CD14-positive monocyte (primary cell): ENCODE results near the gene E2F2. TPM values are rescaled to one million over a fixed set of nuclear protein-coding genes. Genes with fewer than 3 reads are reported as not detected.
"Not testable (repeated sequence)": the region's sequence is repeated elsewhere in the genome, so short reads cannot be mapped to it uniquely, and the experiment has no call there.

Experiments
- DNase-seq, 3 donors: peaks; one replicate each; pipeline ENCODE4 v3.0.0-alpha.2; 2011 to 2022
- H2AFZ ChIP-seq: 2 replicates; pipeline ENCODE4 v1.6.0; 2012; ENCODE audit warnings: mild to moderate bottlenecking, low read depth, low read length, inconsistent platforms; ENCODE audit not compliant: insufficient read depth, poor library complexity, severe bottlenecking
- H3K27ac ChIP-seq, 2 donors: 1 replicate in 1 of 2; 2 replicates in 1 of 2; pipeline ENCODE4 v1.5.1; 2012 to 2013; ENCODE audit warnings: low read length in 2 of 2, control low read depth in 1 of 2, inconsistent platforms in 1 of 2, low read depth in 1 of 2, mild to moderate bottlenecking in 1 of 2
- H3K27me3 ChIP-seq, 2 donors: one replicate each; pipeline versions ENCODE4 v1.6.0 to v1.6.1; 2011 to 2013; ENCODE audit warnings: low read length in 2 of 2; ENCODE audit not compliant: control insufficient read depth in 2 of 2, insufficient read depth in 2 of 2
- H3K36me3 ChIP-seq, 2 donors: replicated peaks in 1 of 2; 1 replicate in 1 of 2; 2 replicates in 1 of 2; pipeline versions ENCODE4 v1.5.1 to v1.6.1; 2012 to 2013; ENCODE audit warnings: low read length in 2 of 2, control low read depth in 1 of 2, inconsistent platforms in 1 of 2, mild to moderate bottlenecking in 1 of 2; ENCODE audit not compliant: insufficient read depth in 2 of 2, control insufficient read depth in 1 of 2
- H3K4me1 ChIP-seq, 2 donors: 1 replicate in 1 of 2; 2 replicates in 1 of 2; pipeline versions ENCODE4 v1.5.1 to v1.6.1; 2012 to 2013; ENCODE audit warnings: low read length in 2 of 2, control low read depth in 1 of 2, inconsistent platforms in 1 of 2, mild to moderate bottlenecking in 1 of 2, moderate library complexity in 1 of 2; ENCODE audit not compliant: insufficient read depth in 2 of 2, control insufficient read depth in 1 of 2
- H3K4me2 ChIP-seq: replicated peaks from 2 replicates; pipeline ENCODE3; 2012; ENCODE audit warnings: low read length, moderate library complexity, mild to moderate bottlenecking; ENCODE audit not compliant: poor library complexity, severe bottlenecking; ENCODE audit errors: extremely low read depth
- H3K4me3 ChIP-seq, 3 experiments: fragments of 200-600 bp in 1 of 3; sonication (generic) in 1 of 3; replicated peaks in 1 of 3; 1 replicate in 2 of 3; 2 replicates in 1 of 3; pipeline ENCODE4 v1.5.1; 2011 to 2013; ENCODE audit warnings: low read length in 3 of 3, mild to moderate bottlenecking in 3 of 3, control low read depth in 2 of 3, low read depth in 2 of 3, inconsistent platforms in 1 of 3, moderate library complexity in 1 of 3
- H3K79me2 ChIP-seq: 2 replicates; pipeline ENCODE4 v1.6.0; 2012; ENCODE audit warnings: mild to moderate bottlenecking, control low read depth, inconsistent platforms, low read length, moderate library complexity; ENCODE audit not compliant: insufficient read depth
- H3K9ac ChIP-seq: 2 replicates; pipeline ENCODE4 v1.6.0; 2017; ENCODE audit warnings: low read length, mild to moderate bottlenecking; ENCODE audit not compliant: insufficient read depth, poor library complexity, severe bottlenecking
- H3K9me3 ChIP-seq, 2 donors: replicated peaks in 1 of 2; 1 replicate in 1 of 2; 2 replicates in 1 of 2; pipeline versions ENCODE4 v1.5.1 to v1.6.1; 2012 to 2013; ENCODE audit warnings: low read length in 2 of 2, control low read depth in 1 of 2; ENCODE audit not compliant: control insufficient read depth in 1 of 2, insufficient read depth in 1 of 2
- H4K20me1 ChIP-seq: 2 replicates; pipeline ENCODE4 v1.6.0; 2012; ENCODE audit warnings: mild to moderate bottlenecking, low read length, control low read depth, moderate library complexity; ENCODE audit not compliant: insufficient read depth
- H3K27ac Mint-ChIP-seq, 7 donors: one replicate each; pipeline ENCODE4 v1.8.0; 2020; ENCODE audit warnings: mild to moderate bottlenecking in 7 of 7, mixed read lengths in 7 of 7, moderate library complexity in 6 of 7, inconsistent platforms in 2 of 7
- H3K27me3 Mint-ChIP-seq, 3 donors: one replicate each; pipeline ENCODE4 v1.8.0; 2021 to 2022; ENCODE audit warnings: low read depth in 3 of 3, mild to moderate bottlenecking in 3 of 3, mixed read lengths in 3 of 3, moderate library complexity in 3 of 3, inconsistent platforms in 1 of 3
- H3K36me3 Mint-ChIP-seq, 2 donors: one replicate each; pipeline ENCODE4 v1.8.0; 2020; ENCODE audit warnings: mixed read lengths in 2 of 2, inconsistent platforms in 1 of 2, mild to moderate bottlenecking in 1 of 2
- H3K4me1 Mint-ChIP-seq: one replicate; pipeline ENCODE4 v1.8.0; 2020; ENCODE audit warnings: mild to moderate bottlenecking, mixed read lengths
- H3K4me3 Mint-ChIP-seq, 2 donors: one replicate each; pipeline ENCODE4 v1.8.0; 2020; ENCODE audit warnings: mild to moderate bottlenecking in 2 of 2, mixed read lengths in 2 of 2, moderate library complexity in 1 of 2
- H3K9me3 Mint-ChIP-seq, 7 donors: one replicate each; pipeline ENCODE4 v1.8.0; 2020 to 2022; ENCODE audit warnings: mixed read lengths in 7 of 7, mild to moderate bottlenecking in 6 of 7, moderate library complexity in 6 of 7, inconsistent platforms in 2 of 7
- CTCF ChIP-seq: fragments of 200-600 bp; IDR thresholded peaks from one replicate; pipeline ENCODE4 v1.8.0; 2022; ENCODE audit warnings: antibody characterized with exemption, mild to moderate bottlenecking
- WGBS: methylation state at CpG from one replicate; pipeline ENCODE4 v1.1.5; 2013; ENCODE audit warnings: missing lambda C conversion rate; ENCODE audit not compliant: insufficient coverage; 5-methylcytosine and 5-hydroxymethylcytosine counted together
- intact Hi-C, 2 donors: fragments of 100-400 bp; cut with micrococcal nuclease; formaldehyde crosslinking; loops; one replicate each; pipeline versions ENCODE4 v1.15.0 to v1.15.1; 2023
- polyA plus RNA-seq, 3 donors: library from polyadenylated mRNA; depleted of rRNA in 1 of 3; unstranded in 2 of 3; stranded (reverse) in 1 of 3; fragments of 300-500 nt in 2 of 3; fragments of >200 nt in 1 of 3; fragmentation: Illumina TruSeq in 2 of 3; gene quantifications; 1 replicate in 2 of 3; 2 replicates in 1 of 3; pipeline ENCODE4 v1.2.3, GENCODE V29; 2012 to 2021

E2F2 gene
- polyA plus RNA-seq, 3 donors = 0.24 to 4.7 (median 1.8) TPM

GRCh38 chr1:23492776-23493175, 38.3 kb downstream of the E2F2 start:
- H3K4me1 ChIP-seq, H3K27ac Mint-ChIP-seq, H2AFZ ChIP-seq, H4K20me1 ChIP-seq, intact Hi-C loops, H3K4me2 ChIP-seq, H3K27me3 ChIP-seq, H3K9ac ChIP-seq, H3K4me3 ChIP-seq, H3K4me3 Mint-ChIP-seq, H3K9me3 Mint-ChIP-seq, DNase-seq, H3K36me3 ChIP-seq, H3K9me3 ChIP-seq, H3K27ac ChIP-seq, H3K36me3 Mint-ChIP-seq, H3K79me2 ChIP-seq: not testable (repeated sequence)
- Mint-ChIP-seq H3K4me1 (peaks cover 10% of the 10 kb centered on the region), H3K27me3 (peaks cover 27 to 28% (median 28%) of the 10 kb centered on the region in 3 donors)
- WGBS = 94% methylated on average over 2 of the region's 6 CpGs

- Histone ChIP-seq H3K9ac (no peak overlapping the region), H3K9me3 (no peaks in the 10 kb centered on the region), H3K27ac (no peak overlapping the region), H3K4me2 (no peak overlapping the region), H3K79me2 (no peaks in the 10 kb centered on the region), H2AFZ (no peak overlapping the region), H3K4me3 (no peak overlapping the region), H3K4me1 (peaks cover 3% of the 10 kb centered on the region in 2 donors), H3K36me3 (no peaks in the 10 kb centered on the region), H4K20me1 (no peaks in the 10 kb centered on the region), H3K27me3 (peaks cover 7 to 8% of the 10 kb centered on the region in 2 donors)
- Mint-ChIP-seq H3K4me1 (peaks cover 5% of the 10 kb centered on the region), H3K27me3 (peaks cover 28 to 29% (median 28%) of the 10 kb centered on the region in 3 donors), H3K4me3 (no peak overlapping the region), H3K9me3 (no peaks in the 10 kb centered on the region), H3K27ac (peak overlapping the region in 1 of 7 donors; percentile 46), H3K36me3 (no peaks in the 10 kb centered on the region)
- no peak for TF ChIP-seq CTCF
- 72% methylated on average over 2 of the region's 3 CpGs for WGBS
- no peak for DNase-seq
- intact Hi-C loops = no loop called here
Observed at GRCh38 chr1:23492132-23492720, 38.8 kb downstream of the E2F2 start.
